K562 (cell line): ENCODE measurements around the gene ALOXE3. TPM values are rescaled to one million over a fixed set of nuclear protein-coding genes. Genes with fewer than 3 reads are reported as not detected.

ENCODE experiments used
- BHLHE40 ChIP-seq: IDR thresholded peaks from 2 replicates; pipeline ENCODE4 v1.6.1; 2011; ENCODE audit warnings: low read length, improper control_type of control experiment
- CBFA2T2 ChIP-seq: fragments of 450-650 bp; conservative IDR thresholded peaks from 2 replicates; pipeline ENCODE4 v1.6.1; 2017; ENCODE audit warnings: mild to moderate bottlenecking
- CGGBP1 ChIP-seq: fragments of 250-450 bp; sonication (Bioruptor Pico); IDR thresholded peaks from 2 replicates; pipeline ENCODE4 v1.9.0; 2021; ENCODE audit warnings: mild to moderate bottlenecking
- CTBP1 ChIP-seq: fragments of 450-650 bp; IDR thresholded peaks from 2 replicates; pipeline ENCODE4 v1.6.1; 2016; ENCODE audit warnings: borderline replicate concordance
- EGR1 ChIP-seq: fragments of 450-650 bp; conservative IDR thresholded peaks from 2 replicates; pipeline ENCODE4 v1.6.1; 2017; ENCODE audit warnings: mild to moderate bottlenecking
- IRF9 ChIP-seq: fragments of 450-650 bp; IDR thresholded peaks from 2 replicates; pipeline ENCODE4 v1.6.1; 2016; ENCODE audit warnings: missing biosample characterization, missing genetic modification characterization
- NCOA4 ChIP-seq: fragments of 450-650 bp; IDR thresholded peaks from 2 replicates; pipeline ENCODE4 v1.6.1; 2018; ENCODE audit warnings: mild to moderate bottlenecking; ENCODE audit not compliant: partially characterized antibody
- NFXL1 ChIP-seq: fragments of 450-650 bp; formaldehyde crosslinking; IDR thresholded peaks from 2 replicates; pipeline ENCODE4 v1.4.0; 2021; ENCODE audit warnings: mild to moderate bottlenecking
- PHF8 ChIP-seq: fragments of 200-600 bp; sonication (generic); IDR thresholded peaks from 2 replicates; pipeline ENCODE4 v1.6.1; 2012; ENCODE audit warnings: mixed run types, mild to moderate bottlenecking, inconsistent platforms, low read length, moderate library complexity, borderline replicate concordance
- PKNOX1 ChIP-seq: fragments of 450-650 bp; IDR thresholded peaks from 2 replicates; pipeline ENCODE4 v1.6.1; 2016
- PTRF ChIP-seq: fragments of 450-650 bp; IDR thresholded peaks from 2 replicates; pipeline ENCODE4 v1.6.1; 2016; ENCODE audit warnings: mild to moderate bottlenecking, missing genetic modification characterization, missing compliant biosample characterization
- RBFOX2 ChIP-seq: fragments of 200-400 bp; formaldehyde crosslinking; IDR thresholded peaks from 2 replicates; pipeline ENCODE4 v1.6.1; 2017; ENCODE audit warnings: low read depth, mild to moderate bottlenecking, low read length, moderate library complexity
- RBM34 ChIP-seq: fragments of 200-400 bp; formaldehyde crosslinking; IDR thresholded peaks from 2 replicates; pipeline ENCODE4 v1.6.1; 2018; ENCODE audit warnings: low read length, borderline replicate concordance; ENCODE audit not compliant: insufficient read depth
- RBM39 ChIP-seq: fragments of 200-400 bp; formaldehyde crosslinking; optimal IDR thresholded peaks from 2 replicates; pipeline ENCODE3; 2018; ENCODE audit warnings: low read depth, low read length
- ZNF57 ChIP-seq: fragments of 450-650 bp; formaldehyde crosslinking; IDR thresholded peaks from 2 replicates; pipeline ENCODE4 v1.4.0; 2020; ENCODE audit warnings: mild to moderate bottlenecking, moderate library complexity
- ZNF695 ChIP-seq: fragments of 450-650 bp; formaldehyde crosslinking; IDR thresholded peaks from 2 replicates; pipeline ENCODE4 v1.4.0; 2020; ENCODE audit warnings: mild to moderate bottlenecking, moderate library complexity
- polyA plus RNA-seq, 8 experiments: library from polyadenylated mRNA; depleted of rRNA in 4 of 8; stranded (reverse) in 5 of 8; unstranded in 3 of 8; fragments of >200 nt; fragmentation: Nextera tagmentation in 2 of 8; fragmentation: Illumina TruSeq in 1 of 8; extraction: Ambion mirVana in 2 of 8; extraction: Trizol in 1 of 8; gene quantifications; 2 replicates each; pipeline versions ENCODE4 v1.2.1 to v1.2.3, GENCODE V29; 2011 to 2014; ENCODE audit warnings: inconsistent platforms in 1 of 8, missing spikeins in 1 of 8
- total RNA-seq, 7 experiments: library from RNA; depleted of rRNA in 6 of 7; stranded (reverse); fragments of >200 nt in 6 of 7; fragmentation: Illumina TruSeq in 2 of 7; extraction: Trizol in 2 of 7; gene quantifications; 2 replicates each; pipeline versions ENCODE4 v1.2.1 to v1.2.3, GENCODE V29; 2011 to 2021; ENCODE audit warnings: low replicate concordance in 1 of 7
- TF ChIP-seq, protein P1 (sequence below): fragments of 250-450 bp; sonication (Bioruptor Pico); IDR thresholded peaks from 2 replicates; pipeline ENCODE4 v1.8.0; 2021; ENCODE audit warnings: borderline replicate concordance, mild to moderate bottlenecking, moderate library complexity; ENCODE audit not compliant: poor library complexity, severe bottlenecking
- TF ChIP-seq, protein P2 (sequence below): sonication (generic); formaldehyde crosslinking; IDR thresholded peaks from 2 replicates; pipeline ENCODE4 v1.8.0; 2022; ENCODE audit warnings: mild to moderate bottlenecking, low read depth, missing genetic modification reagents
- TF ChIP-seq, protein P3 (sequence below): fragments of 450-650 bp; IDR thresholded peaks from 2 replicates; pipeline ENCODE4 v1.6.1; 2018; ENCODE audit warnings: mild to moderate bottlenecking, low read depth; ENCODE audit not compliant: partially characterized antibody

The ALOXE3 gene
- total and polyA plus RNA-seq, 9 of the 15 experiments (the other 6 are each of a cell fraction or from before 2014, with no cell fraction given), result 0.04 TPM; not detected in 8

DNA sequence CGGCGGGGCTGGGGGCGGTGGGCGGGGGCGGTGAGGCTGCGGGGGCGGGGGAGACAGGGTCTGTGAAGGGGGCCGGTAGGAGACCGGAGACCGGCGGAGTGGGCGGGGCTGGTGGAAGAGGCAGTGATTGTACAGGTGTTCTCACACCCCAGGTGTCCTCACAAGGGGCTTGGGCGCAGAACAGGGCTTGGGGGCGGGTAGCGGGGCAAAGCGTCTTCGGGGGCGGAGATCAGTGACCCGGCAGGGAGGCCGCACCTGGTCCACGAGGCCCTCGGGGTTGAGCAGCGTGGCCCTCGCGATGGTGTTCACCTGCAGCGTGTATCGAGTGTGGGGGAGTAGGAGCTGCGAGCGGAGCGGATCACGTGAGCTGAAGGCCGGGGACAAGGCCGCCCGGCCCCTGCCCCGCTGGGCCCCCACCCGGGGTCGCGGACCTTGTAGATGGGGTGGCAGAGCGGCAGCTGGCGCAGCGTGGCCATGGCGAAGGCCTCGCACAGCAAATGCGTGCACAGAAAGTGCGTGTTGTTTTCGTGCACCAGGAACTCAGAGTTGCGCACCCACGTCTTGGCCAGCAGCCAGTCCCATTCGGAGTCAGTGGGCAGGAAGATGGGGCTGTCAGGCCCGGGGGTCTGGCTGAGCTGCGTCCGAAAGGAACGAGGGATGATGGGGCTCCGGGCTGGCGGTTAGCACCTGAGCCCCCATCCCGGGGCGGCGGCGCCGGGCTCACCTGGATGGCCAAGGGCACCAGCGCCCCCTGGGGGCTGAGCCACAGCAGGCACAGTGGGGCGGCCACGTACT lies 8.5 kb downstream of the ALOXE3 start (continued):
- TF ChIP-seq, protein P1, sequence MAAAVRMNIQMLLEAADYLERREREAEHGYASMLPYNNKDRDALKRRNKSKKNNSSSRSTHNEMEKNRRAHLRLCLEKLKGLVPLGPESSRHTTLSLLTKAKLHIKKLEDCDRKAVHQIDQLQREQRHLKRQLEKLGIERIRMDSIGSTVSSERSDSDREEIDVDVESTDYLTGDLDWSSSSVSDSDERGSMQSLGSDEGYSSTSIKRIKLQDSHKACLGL (CRISPR knock-in tag), result no peak
- TF ChIP-seq NFXL1 (CRISPR knock-in tag) (no peak), PTRF (tag) (no peak), PHF8 (no peak), RBFOX2 (peak; percentile 35; the same call in 1 of the 2 replicates), RBM39 (no peak), BHLHE40 (peak; percentile 58), EGR1 (0 out of 2 replicates have a peak, but pooled peaks have one; percentile 8), RBM34 (no peak), PKNOX1 (no peak), CBFA2T2 (no peak), ZNF57 (no peak), IRF9 (tag) (no peak), ZNF695 (CRISPR knock-in tag) (no peak), CTBP1 (peak; percentile 95), NCOA4 (no peak), CGGBP1 (CRISPR knock-in tag) (no peak)
- TF ChIP-seq, protein P2, sequence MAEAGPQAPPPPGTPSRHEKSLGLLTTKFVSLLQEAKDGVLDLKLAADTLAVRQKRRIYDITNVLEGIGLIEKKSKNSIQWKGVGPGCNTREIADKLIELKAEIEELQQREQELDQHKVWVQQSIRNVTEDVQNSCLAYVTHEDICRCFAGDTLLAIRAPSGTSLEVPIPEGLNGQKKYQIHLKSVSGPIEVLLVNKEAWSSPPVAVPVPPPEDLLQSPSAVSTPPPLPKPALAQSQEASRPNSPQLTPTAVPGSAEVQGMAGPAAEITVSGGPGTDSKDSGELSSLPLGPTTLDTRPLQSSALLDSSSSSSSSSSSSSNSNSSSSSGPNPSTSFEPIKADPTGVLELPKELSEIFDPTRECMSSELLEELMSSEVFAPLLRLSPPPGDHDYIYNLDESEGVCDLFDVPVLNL, result no peak
- TF ChIP-seq, protein P3, sequence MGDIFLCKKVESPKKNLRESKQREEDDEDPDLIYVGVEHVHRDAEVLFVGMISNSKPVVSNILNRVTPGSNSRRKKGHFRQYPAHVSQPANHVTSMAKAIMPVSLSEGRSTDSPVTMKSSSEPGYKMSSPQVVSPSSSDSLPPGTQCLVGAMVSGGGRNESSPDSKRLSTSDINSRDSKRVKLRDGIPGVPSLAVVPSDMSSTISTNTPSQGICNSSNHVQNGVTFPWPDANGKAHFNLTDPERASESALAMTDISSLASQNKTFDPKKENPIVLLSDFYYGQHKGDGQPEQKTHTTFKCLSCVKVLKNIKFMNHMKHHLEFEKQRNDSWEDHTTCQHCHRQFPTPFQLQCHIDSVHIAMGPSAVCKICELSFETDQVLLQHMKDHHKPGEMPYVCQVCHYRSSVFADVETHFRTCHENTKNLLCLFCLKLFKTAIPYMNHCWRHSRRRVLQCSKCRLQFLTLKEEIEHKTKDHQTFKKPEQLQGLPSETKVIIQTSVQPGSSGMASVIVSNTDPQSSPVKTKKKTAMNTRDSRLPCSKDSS, result no peak
